Uterus (tissue), 4 donors: ENCODE results near the gene NTSR1. TPM values are rescaled to one million over a fixed set of nuclear protein-coding genes. Genes with fewer than 3 reads are reported as not detected.

Experiments
- DNase-seq, 2 donors: peaks; one replicate each; pipeline ENCODE4 v3.0.0-alpha.2; 2019 to 2020
- H3K27ac ChIP-seq, 2 donors: fragments of 200-600 bp; sonication (generic); 1 replicate in 1 of 2; 2 replicates in 1 of 2; pipeline ENCODE4 v1.5.1; 2016 to 2018
- H3K27me3 ChIP-seq, 2 donors: fragments of 200-600 bp; sonication (generic); one replicate each; pipeline ENCODE4 v1.5.1; 2018 to 2019; ENCODE audit warnings: control low read depth in 1 of 2
- H3K36me3 ChIP-seq, 2 donors: fragments of 200-600 bp; sonication (generic); one replicate each; pipeline ENCODE4 v1.5.1; 2019; ENCODE audit warnings: control low read depth in 1 of 2
- H3K4me1 ChIP-seq, 2 donors: fragments of 200-600 bp; sonication (generic); one replicate each; pipeline ENCODE4 v1.5.1; 2018 to 2019; ENCODE audit warnings: control low read depth in 1 of 2
- H3K4me3 ChIP-seq, 2 donors: fragments of 200-600 bp; sonication (generic); 1 replicate in 1 of 2; 2 replicates in 1 of 2; pipeline ENCODE4 v1.5.1; 2018 to 2019; ENCODE audit warnings: mild to moderate bottlenecking in 1 of 2
- H3K9me3 ChIP-seq, 2 donors: fragments of 200-600 bp; sonication (generic); one replicate each; pipeline ENCODE4 v1.5.1; 2019; ENCODE audit warnings: control low read depth in 1 of 2
- POLR2A ChIP-seq, 2 donors: fragments of 450-650 bp; IDR thresholded peaks; one replicate each; pipeline ENCODE4 v1.6.1; 2016; ENCODE audit warnings: antibody characterized with exemption in 2 of 2, mild to moderate bottlenecking in 1 of 2, moderate library complexity in 1 of 2
- intact Hi-C: fragments of 100-400 bp; cut with DNase I; formaldehyde crosslinking; loops from one replicate; pipeline ENCODE4 v1.15.1; 2023; ENCODE audit warnings: low total_unique reads
- total RNA-seq, 4 donors: library from RNA; depleted of rRNA in 3 of 4; stranded (reverse); fragments of >200 nt in 3 of 4; gene quantifications; one replicate each; pipeline versions ENCODE4 v1.1.0 to v1.2.4, GENCODE V29; 2014 to 2023
- TF ChIP-seq, protein P1 (sequence below), 4 experiments: fragments of 200-600 bp in 2 of 4; fragments of 450-650 bp in 2 of 4; sonication (generic) in 2 of 4; IDR thresholded peaks; one replicate each; pipeline ENCODE4 v1.5.1; 2016 to 2019; ENCODE audit warnings: antibody characterized with exemption in 4 of 4, mild to moderate bottlenecking in 2 of 4, moderate library complexity in 1 of 4
- donor health status: DM: yes; HTN: yes; CAD: no.

NTSR1 gene
- total RNA-seq, 4 donors from 2014 or later: not detected

DNA sequence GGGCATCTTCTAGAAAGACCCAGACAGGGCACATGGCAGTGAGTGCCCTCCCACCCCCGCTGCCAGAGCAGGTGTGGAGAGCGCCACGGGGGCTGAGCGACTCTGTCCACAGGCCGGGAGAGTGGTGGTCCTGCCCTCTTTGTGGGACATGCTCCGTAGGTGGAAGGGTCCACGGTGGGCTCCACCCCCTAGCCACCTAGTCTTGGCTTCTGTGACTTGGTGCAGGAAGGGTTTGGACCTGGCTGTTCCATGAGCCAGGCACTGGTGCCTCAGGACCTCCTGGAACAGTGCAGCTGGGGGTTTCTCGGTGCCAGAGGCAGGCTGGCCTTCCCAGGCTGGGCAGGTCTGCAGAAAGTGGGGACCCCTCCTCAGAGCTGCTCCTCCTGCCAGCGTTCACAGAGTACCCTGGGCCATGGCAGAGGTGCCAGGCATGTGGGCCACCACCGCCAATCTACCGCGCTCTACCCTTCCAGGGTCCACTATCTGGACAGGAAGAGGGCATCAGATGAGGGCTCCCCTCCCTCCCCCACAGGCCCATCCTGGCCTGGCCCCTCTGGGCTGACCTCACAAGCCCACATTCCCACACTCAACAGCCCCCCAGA, 43.4 kb upstream of the NTSR1 start:
- Histone ChIP-seq H3K36me3 (no peaks in the 10 kb centered on the region), H3K9me3 (no peaks in the 10 kb centered on the region), H3K27ac (no peak overlapping the region), H3K4me3 (no peak overlapping the region), H3K27me3 (no peaks in the 10 kb centered on the region), H3K4me1 (no peaks in the 10 kb centered on the region)
- TF ChIP-seq, protein P1, sequence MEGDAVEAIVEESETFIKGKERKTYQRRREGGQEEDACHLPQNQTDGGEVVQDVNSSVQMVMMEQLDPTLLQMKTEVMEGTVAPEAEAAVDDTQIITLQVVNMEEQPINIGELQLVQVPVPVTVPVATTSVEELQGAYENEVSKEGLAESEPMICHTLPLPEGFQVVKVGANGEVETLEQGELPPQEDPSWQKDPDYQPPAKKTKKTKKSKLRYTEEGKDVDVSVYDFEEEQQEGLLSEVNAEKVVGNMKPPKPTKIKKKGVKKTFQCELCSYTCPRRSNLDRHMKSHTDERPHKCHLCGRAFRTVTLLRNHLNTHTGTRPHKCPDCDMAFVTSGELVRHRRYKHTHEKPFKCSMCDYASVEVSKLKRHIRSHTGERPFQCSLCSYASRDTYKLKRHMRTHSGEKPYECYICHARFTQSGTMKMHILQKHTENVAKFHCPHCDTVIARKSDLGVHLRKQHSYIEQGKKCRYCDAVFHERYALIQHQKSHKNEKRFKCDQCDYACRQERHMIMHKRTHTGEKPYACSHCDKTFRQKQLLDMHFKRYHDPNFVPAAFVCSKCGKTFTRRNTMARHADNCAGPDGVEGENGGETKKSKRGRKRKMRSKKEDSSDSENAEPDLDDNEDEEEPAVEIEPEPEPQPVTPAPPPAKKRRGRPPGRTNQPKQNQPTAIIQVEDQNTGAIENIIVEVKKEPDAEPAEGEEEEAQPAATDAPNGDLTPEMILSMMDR (IDR thresholded peaks at IDR 0.05): no peak
- no peak for TF ChIP-seq POLR2A (IDR thresholded peaks at IDR 0.05)
- intact Hi-C loops: no loop called here
- no peak for DNase-seq

DNA sequence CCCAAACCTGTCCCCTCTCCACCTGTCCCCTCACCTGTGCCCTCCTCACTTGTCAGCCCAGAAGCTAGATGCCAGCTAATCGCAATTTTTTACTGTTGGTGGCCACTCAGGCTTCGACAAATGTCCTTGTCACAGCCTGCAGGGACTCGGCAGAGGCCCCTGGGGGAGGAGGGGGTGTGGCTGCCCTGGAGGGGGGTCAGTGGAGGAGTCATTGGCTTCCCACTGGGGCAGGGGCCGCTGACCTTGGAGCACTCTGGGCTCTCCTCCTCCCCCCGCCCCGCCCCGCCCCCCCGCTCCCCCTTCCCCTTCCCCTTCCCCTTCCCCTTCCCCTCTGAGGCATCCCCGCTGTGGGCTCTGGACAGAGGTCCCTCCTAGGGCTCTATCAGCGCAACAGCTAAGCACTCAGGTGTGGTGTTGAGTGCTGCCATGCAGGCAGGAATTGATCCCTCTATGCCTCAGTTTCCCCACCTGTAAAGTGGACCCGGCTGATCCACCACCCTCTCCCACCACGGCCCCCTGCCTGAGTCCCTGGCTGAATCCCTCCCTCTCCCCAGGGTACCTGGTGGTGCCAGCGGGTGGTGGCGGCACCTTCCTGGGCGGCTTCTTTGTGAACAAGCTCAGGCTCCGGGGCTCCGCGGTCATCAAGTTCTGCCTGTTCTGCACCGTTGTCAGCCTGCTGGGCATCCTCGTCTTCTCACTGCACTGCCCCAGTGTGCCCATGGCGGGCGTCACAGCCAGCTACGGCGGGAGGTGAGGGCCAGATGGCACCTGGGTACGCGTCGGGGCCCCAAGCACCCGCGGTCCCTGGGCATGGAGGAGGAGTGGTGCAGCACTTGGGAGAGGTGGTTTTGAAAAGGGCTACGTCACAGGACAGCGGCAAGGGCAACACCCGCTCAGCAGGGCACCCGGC, 42.6 kb upstream of the NTSR1 start:
- no peak for DNase-seq
- Histone ChIP-seq H3K36me3 (no peaks in the 10 kb centered on the region), H3K9me3 (no peaks in the 10 kb centered on the region), H3K27ac (no peak overlapping the region), H3K4me1 (no peaks in the 10 kb centered on the region), H3K4me3 (no peak overlapping the region), H3K27me3 (no peaks in the 10 kb centered on the region)
- TF ChIP-seq POLR2A (IDR thresholded peaks at IDR 0.05): no peak
- TF ChIP-seq, protein P1 (IDR thresholded peaks at IDR 0.05): no peak
- intact Hi-C loops: no loop called here

DNA sequence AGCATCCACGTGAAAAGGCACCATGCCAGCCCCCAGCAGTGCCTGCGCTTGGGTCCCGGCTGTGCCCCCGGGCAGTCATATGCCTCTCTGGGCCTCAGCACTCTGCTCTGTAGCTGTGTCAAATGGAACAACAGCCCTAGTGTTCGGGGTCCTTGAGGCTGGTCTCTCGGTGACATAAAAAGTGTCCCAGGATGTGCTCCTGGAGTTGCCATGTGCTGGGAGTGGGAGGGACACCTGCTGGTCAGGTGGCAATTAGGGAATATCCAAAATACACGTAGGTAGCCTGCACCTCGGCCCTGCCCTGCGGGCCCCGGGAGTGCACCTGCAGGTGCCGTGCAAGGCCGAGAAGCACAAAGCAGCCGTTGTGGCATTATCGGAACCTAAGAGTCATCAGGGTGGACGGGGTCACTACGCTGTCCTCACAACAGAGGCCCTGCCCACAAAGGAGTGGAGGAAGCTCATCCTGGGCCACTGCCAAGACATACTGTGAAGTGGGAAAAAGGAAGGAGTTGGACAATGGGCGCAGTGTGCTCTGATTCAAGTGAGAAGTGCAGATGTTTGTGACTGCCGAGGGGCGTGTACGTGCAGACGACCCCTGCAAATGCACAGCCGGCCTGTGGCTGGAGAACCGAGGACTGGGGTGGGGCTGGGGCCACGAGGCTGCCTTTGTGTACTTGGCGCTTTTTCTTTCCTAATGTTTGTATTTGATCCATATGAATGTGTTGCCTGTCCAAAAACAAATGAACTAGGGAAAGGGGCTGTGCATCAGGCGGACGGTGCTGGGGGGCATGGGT, 41.7 kb upstream of the NTSR1 start:
- Histone ChIP-seq H3K27me3 (no peaks in the 10 kb centered on the region), H3K9me3 (no peaks in the 10 kb centered on the region), H3K36me3 (no peaks in the 10 kb centered on the region), H3K4me1 (no peaks in the 10 kb centered on the region), H3K4me3 (no peak overlapping the region), H3K27ac (no peak overlapping the region)
- DNase-seq: peak in 1 of 2 donors; percentile 56
- TF ChIP-seq, protein P1 (IDR thresholded peaks at IDR 0.05): no peak
- no peak for TF ChIP-seq POLR2A (IDR thresholded peaks at IDR 0.05)
- intact Hi-C loops: no loop called here

DNA sequence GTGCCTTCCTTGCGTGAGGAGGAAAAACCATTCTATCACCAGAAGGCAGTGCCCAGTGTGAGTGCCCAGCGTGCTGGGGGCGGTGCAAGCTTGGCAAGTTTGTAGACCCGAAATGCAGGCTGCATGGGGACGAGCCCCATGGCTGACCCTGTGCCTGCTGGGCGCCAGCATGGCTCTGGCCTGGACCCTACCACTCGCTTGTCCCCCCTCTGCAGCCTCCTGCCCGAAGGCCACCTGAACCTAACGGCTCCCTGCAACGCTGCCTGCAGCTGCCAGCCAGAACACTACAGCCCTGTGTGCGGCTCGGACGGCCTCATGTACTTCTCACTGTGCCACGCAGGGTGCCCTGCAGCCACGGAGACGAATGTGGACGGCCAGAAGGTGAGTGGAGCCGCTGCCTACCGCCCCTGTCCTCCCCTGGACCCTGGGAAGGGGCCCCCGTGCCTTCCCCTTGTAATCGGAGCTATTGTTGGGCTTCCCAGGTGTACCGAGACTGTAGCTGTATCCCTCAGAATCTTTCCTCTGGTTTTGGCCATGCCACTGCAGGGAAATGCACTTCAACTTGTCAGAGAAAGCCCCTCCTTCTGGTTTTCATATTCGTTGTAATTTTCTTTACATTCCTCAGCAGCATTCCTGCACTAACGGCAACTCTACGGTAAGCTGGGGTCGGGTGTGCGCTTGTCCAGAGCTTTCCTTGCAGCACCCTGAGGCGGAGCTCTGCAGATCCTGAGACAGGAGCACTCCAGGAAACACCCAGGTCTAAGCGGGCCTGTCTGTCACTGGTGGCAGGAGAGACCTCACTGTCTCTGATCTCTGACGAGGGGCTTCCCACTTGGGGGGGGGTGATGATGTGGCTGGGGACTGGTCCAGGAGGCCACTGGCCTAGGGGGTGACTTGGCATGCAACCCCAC, 40.9 kb upstream of the NTSR1 start:
- no peak for DNase-seq
- Histone ChIP-seq H3K27ac (no peak overlapping the region), H3K9me3 (no peaks in the 10 kb centered on the region), H3K4me3 (no peak overlapping the region), H3K27me3 (no peaks in the 10 kb centered on the region), H3K4me1 (no peaks in the 10 kb centered on the region), H3K36me3 (no peaks in the 10 kb centered on the region)
- intact Hi-C loops: no loop called here
- TF ChIP-seq, protein P1 (IDR thresholded peaks at IDR 0.05): no peak
- TF ChIP-seq POLR2A (IDR thresholded peaks at IDR 0.05): no peak
